K562 (cell line): ENCODE data around the gene AGK. TPM values are rescaled to one million over a fixed set of nuclear protein-coding genes. Genes with fewer than 3 reads are reported as not detected.

Source experiments
- polyA plus RNA-seq, 8 experiments: library from polyadenylated mRNA; depleted of rRNA in 4 of 8; stranded (reverse) in 5 of 8; unstranded in 3 of 8; fragments of >200 nt; fragmentation: Nextera tagmentation in 2 of 8; fragmentation: Illumina TruSeq in 1 of 8; extraction: Ambion mirVana in 2 of 8; extraction: Trizol in 1 of 8; gene quantifications; 2 replicates each; pipeline versions ENCODE4 v1.2.1 to v1.2.3, GENCODE V29; 2011 to 2014; ENCODE audit warnings: inconsistent platforms in 1 of 8, missing spikeins in 1 of 8
- total RNA-seq, 7 experiments: library from RNA; depleted of rRNA in 6 of 7; stranded (reverse); fragments of >200 nt in 6 of 7; fragmentation: Illumina TruSeq in 2 of 7; extraction: Trizol in 2 of 7; gene quantifications; 2 replicates each; pipeline versions ENCODE4 v1.2.1 to v1.2.3, GENCODE V29; 2011 to 2021; ENCODE audit warnings: low replicate concordance in 1 of 7
- TF ChIP-seq, protein P1 (sequence below), 2 experiments: fragments of 450-650 bp; formaldehyde crosslinking in 1 of 2; IDR thresholded peaks; 2 replicates each; pipeline versions ENCODE4 v1.4.0 to v1.6.1; 2014 to 2020; ENCODE audit warnings: mild to moderate bottlenecking in 2 of 2, borderline replicate concordance in 1 of 2, low read depth in 1 of 2

AGK gene
- total and polyA plus RNA-seq, 9 of the 15 experiments (the other 6 are each of a cell fraction or from before 2014, with no cell fraction given) = 50.7 to 128 (median 71.8) TPM

DNA sequence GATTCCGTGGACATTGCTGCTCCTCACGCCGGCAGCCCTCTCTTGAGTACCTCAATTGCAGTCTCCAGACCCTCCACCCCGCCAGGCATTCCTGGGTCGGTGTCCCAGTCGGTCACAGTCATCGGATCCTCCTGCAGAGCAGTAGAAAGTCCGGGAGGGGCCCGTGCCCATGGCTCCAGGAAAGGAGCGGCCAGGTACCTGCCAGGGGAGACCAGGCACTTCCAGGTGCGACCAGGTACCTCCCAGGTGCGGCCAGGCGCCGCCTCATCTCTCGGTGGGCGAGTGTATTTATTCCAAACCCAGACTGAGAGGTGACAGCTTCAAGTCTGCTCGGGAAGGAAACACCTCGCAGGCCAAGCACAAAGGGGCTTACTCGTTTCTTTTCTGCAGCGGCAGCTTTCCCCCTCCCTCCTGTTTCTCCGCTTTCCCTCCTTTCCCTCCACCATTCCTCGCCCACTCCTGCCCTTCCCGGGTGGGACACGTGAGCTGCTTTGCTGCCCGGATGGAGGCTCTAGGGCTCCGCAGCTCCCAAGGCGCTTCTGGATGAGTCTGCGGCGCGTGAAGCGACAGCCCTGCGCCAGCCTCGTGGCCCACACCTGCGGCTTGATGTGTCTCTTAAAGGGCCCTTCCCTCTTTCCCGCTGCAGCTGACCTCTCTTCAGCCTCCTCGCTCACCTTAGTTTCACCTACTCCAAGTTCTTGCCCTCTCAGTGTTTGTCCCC lies 39.4 kb upstream of the AGK start (continued):
- TF ChIP-seq, protein P1, sequence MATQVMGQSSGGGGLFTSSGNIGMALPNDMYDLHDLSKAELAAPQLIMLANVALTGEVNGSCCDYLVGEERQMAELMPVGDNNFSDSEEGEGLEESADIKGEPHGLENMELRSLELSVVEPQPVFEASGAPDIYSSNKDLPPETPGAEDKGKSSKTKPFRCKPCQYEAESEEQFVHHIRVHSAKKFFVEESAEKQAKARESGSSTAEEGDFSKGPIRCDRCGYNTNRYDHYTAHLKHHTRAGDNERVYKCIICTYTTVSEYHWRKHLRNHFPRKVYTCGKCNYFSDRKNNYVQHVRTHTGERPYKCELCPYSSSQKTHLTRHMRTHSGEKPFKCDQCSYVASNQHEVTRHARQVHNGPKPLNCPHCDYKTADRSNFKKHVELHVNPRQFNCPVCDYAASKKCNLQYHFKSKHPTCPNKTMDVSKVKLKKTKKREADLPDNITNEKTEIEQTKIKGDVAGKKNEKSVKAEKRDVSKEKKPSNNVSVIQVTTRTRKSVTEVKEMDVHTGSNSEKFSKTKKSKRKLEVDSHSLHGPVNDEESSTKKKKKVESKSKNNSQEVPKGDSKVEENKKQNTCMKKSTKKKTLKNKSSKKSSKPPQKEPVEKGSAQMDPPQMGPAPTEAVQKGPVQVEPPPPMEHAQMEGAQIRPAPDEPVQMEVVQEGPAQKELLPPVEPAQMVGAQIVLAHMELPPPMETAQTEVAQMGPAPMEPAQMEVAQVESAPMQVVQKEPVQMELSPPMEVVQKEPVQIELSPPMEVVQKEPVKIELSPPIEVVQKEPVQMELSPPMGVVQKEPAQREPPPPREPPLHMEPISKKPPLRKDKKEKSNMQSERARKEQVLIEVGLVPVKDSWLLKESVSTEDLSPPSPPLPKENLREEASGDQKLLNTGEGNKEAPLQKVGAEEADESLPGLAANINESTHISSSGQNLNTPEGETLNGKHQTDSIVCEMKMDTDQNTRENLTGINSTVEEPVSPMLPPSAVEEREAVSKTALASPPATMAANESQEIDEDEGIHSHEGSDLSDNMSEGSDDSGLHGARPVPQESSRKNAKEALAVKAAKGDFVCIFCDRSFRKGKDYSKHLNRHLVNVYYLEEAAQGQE (IDR thresholded peaks at IDR 0.05; ENCODE audit: borderline replicate concordance) = no peak
- TF ChIP-seq, protein P1 (CRISPR knock-in tag; IDR thresholded peaks at IDR 0.05; ENCODE audit: low read depth) = no peak
